GM18909 (cell line): ENCODE data around the gene ARHGEF4.

ENCODE experiments used
- ATAC-seq: cut with Tn5 transposase; IDR thresholded peaks from one replicate; pipeline ENCODE4 v1.9.1; 2021; ENCODE audit warnings: mild to moderate bottlenecking; ENCODE audit not compliant: unreplicated experiment, poor library complexity

The ARHGEF4 gene

GRCh38 chr2:130814931-130815680 lies 21.6 kb upstream of the ARHGEF4 start:
- no peak for ATAC-seq

GRCh38 chr2:130818809-130819208 lies 17.9 kb upstream of the ARHGEF4 start:
- no peak for ATAC-seq

- no peak for ATAC-seq
These were observed 17.5 kb upstream of the ARHGEF4 start for GRCh38 chr2:130819226-130819607.

- ATAC-seq, result no peak
These were observed 17.0 kb upstream of the ARHGEF4 start for GRCh38 chr2:130819608-130820278.

GRCh38 chr2:130820279-130820861 lies 16.3 kb upstream of the ARHGEF4 start:
- ATAC-seq, result no peak

GRCh38 chr2:130821867-130822266 lies 14.8 kb upstream of the ARHGEF4 start:
- no peak for ATAC-seq

- ATAC-seq, result no peak
These were observed 13.9 kb upstream of the ARHGEF4 start for GRCh38 chr2:130822766-130823165.

- no peak for ATAC-seq
These were observed 13.4 kb upstream of the ARHGEF4 start for GRCh38 chr2:130823171-130823885.

- peak; percentile 45 for ATAC-seq
These were observed 12.7 kb upstream of the ARHGEF4 start for GRCh38 chr2:130823886-130824491.

- ATAC-seq, result peak; percentile 90
These were observed 12.1 kb upstream of the ARHGEF4 start for GRCh38 chr2:130824492-130825061.

- no peak for ATAC-seq
These were observed 11.3 kb upstream of the ARHGEF4 start for GRCh38 chr2:130825231-130825965.

- ATAC-seq, result no peak
These were observed 10.8 kb upstream of the ARHGEF4 start for GRCh38 chr2:130825966-130826253.

- ATAC-seq, result no peak
These were observed 10.3 kb upstream of the ARHGEF4 start for GRCh38 chr2:130826419-130826818.

- no peak for ATAC-seq
These were observed 9.8 kb upstream of the ARHGEF4 start for GRCh38 chr2:130826821-130827501.

GRCh38 chr2:130827502-130828251 lies 9.0 kb upstream of the ARHGEF4 start:
- ATAC-seq, result no peak

GRCh38 chr2:130828461-130828860 lies 8.3 kb upstream of the ARHGEF4 start:
- no peak for ATAC-seq

- ATAC-seq, result no peak
These were observed 7.7 kb upstream of the ARHGEF4 start for GRCh38 chr2:130829015-130829414.

- no peak for ATAC-seq
These were observed 6.2 kb upstream of the ARHGEF4 start for GRCh38 chr2:130830538-130830937.
